HEK293 (cell line): Measurements from ENCODE around the gene RAB20.

ENCODE experiments used
- CTCF ChIA-PET: fragments of 350-600 bp; formaldehyde crosslinking; extraction: SDS; loops from one replicate; lab custom pipeline; 2021; ENCODE audit warnings: antibody characterized with exemption; lab: Yijun Ruan, JAX
- POLR2A ChIA-PET: fragments of 300-600 bp; formaldehyde crosslinking; extraction: SDS; loops from one replicate; lab custom pipeline; 2020; ENCODE audit warnings: antibody characterized with exemption, inconsistent platforms; lab: Yijun Ruan, JAX
- H3K27ac ChIP-seq: fragments of 200-500 bp; sonication (Bioruptor generic); 2 replicates; pipeline ENCODE4 v1.5.1; 2014; ENCODE audit warnings: low read depth, low read length, control low read depth, inconsistent platforms; ENCODE audit errors: extremely low read depth
- H3K36me3 ChIP-seq, 2 experiments: fragments of 200-500 bp in 1 of 2; sonication (Bioruptor generic) in 1 of 2; 1 replicate in 1 of 2; 2 replicates in 1 of 2; pipeline ENCODE4 v1.5.1; 2014 to 2017; ENCODE audit warnings: inconsistent platforms in 2 of 2, low read length in 2 of 2; ENCODE audit not compliant: control insufficient read depth in 2 of 2, insufficient read depth in 1 of 2
- H3K4me1 ChIP-seq: fragments of 200-500 bp; sonication (Bioruptor generic); 2 replicates; pipeline ENCODE4 v1.5.1; 2014; ENCODE audit warnings: mild to moderate bottlenecking, low read length, inconsistent platforms; ENCODE audit not compliant: control insufficient read depth, insufficient read depth
- H3K4me3 ChIP-seq: 2 replicates; pipeline ENCODE4 v1.5.1; 2011; ENCODE audit warnings: low read depth, mild to moderate bottlenecking, control low read depth, low read length, moderate library complexity
- H3K9me3 ChIP-seq: fragments of 200-500 bp; sonication (Bioruptor generic); 2 replicates; pipeline ENCODE4 v1.5.1; 2014; ENCODE audit warnings: low read depth, low read length, inconsistent platforms; ENCODE audit not compliant: control insufficient read depth, insufficient read depth
- KLF1 ChIP-seq: fragments of 450-650 bp; formaldehyde crosslinking; IDR thresholded peaks from 2 replicates; pipeline ENCODE4 v1.5.1; 2016; ENCODE audit warnings: missing biosample characterization, missing genetic modification characterization
- KLF10 ChIP-seq: fragments of 450-650 bp; IDR thresholded peaks from 2 replicates; pipeline ENCODE4 v1.5.1; 2018; ENCODE audit warnings: missing biosample characterization, mild to moderate bottlenecking, missing genetic modification characterization
- KLF9 ChIP-seq: fragments of 450-650 bp; formaldehyde crosslinking; IDR thresholded peaks from 2 replicates; pipeline ENCODE4 v1.5.1; 2016; ENCODE audit warnings: missing biosample characterization, missing genetic modification characterization, low read depth
- MEIS1 ChIP-seq: sonication (generic); formaldehyde crosslinking; IDR thresholded peaks from 2 replicates; pipeline ENCODE4 v1.8.1; 2022; ENCODE audit warnings: missing genetic modification reagents, mild to moderate bottlenecking, borderline replicate concordance
- SETDB1 ChIP-seq: IDR thresholded peaks from one replicate; pipeline ENCODE4 v1.6.1; 2017; ENCODE audit warnings: mild to moderate bottlenecking, low read length, moderate library complexity, mixed read lengths; ENCODE audit not compliant: insufficient read length
- ZBTB20 ChIP-seq: fragments of 450-650 bp; formaldehyde crosslinking; IDR thresholded peaks from 2 replicates; pipeline ENCODE4 v1.5.1; 2016; ENCODE audit warnings: missing biosample characterization, missing genetic modification characterization
- ZNF114 ChIP-seq: fragments of 450-650 bp; formaldehyde crosslinking; IDR thresholded peaks from 2 replicates; pipeline ENCODE4 v1.5.0; 2017; ENCODE audit warnings: missing biosample characterization, missing genetic modification characterization
- ZNF121 ChIP-seq: fragments of 450-650 bp; formaldehyde crosslinking; IDR thresholded peaks from 2 replicates; pipeline ENCODE4 v1.5.1; 2016; ENCODE audit warnings: missing biosample characterization, missing genetic modification characterization
- ZNF19 ChIP-seq: fragments of 450-650 bp; formaldehyde crosslinking; IDR thresholded peaks from 2 replicates; pipeline ENCODE4; 2016; ENCODE audit warnings: missing biosample characterization, missing genetic modification characterization, low read depth
- ZNF202 ChIP-seq: fragments of 450-650 bp; formaldehyde crosslinking; IDR thresholded peaks from 2 replicates; pipeline ENCODE4 v1.5.1; 2016; ENCODE audit warnings: missing biosample characterization, missing genetic modification characterization, borderline replicate concordance
- ZNF248 ChIP-seq: fragments of 450-650 bp; formaldehyde crosslinking; IDR thresholded peaks from 2 replicates; pipeline ENCODE4 v1.5.1; 2017; ENCODE audit warnings: missing biosample characterization, missing genetic modification characterization
- ZNF335 ChIP-seq: fragments of 450-650 bp; formaldehyde crosslinking; conservative IDR thresholded peaks from 2 replicates; pipeline ENCODE4 v1.5.1; 2016; ENCODE audit warnings: missing biosample characterization, missing genetic modification characterization
- ZNF560 ChIP-seq: fragments of 450-650 bp; formaldehyde crosslinking; IDR thresholded peaks from 2 replicates; pipeline ENCODE4 v1.5.1; 2017; ENCODE audit warnings: missing biosample characterization, missing genetic modification characterization, borderline replicate concordance
- ZNF654 ChIP-seq: fragments of 450-650 bp; formaldehyde crosslinking; IDR thresholded peaks from 2 replicates; pipeline ENCODE4 v1.5.1; 2016; ENCODE audit warnings: low read depth, missing biosample characterization, missing genetic modification characterization
- ZNF660 ChIP-seq: fragments of 450-650 bp; IDR thresholded peaks from 2 replicates; pipeline ENCODE4 v1.5.1; 2018; ENCODE audit warnings: missing biosample characterization, mild to moderate bottlenecking, missing genetic modification characterization
- ZNF677 ChIP-seq: fragments of 450-650 bp; IDR thresholded peaks from 2 replicates; pipeline ENCODE4 v1.5.0; 2018; ENCODE audit warnings: missing biosample characterization, mild to moderate bottlenecking, missing genetic modification characterization, moderate library complexity
- ZNF776 ChIP-seq: fragments of 450-650 bp; formaldehyde crosslinking; IDR thresholded peaks from 2 replicates; pipeline ENCODE4 v1.5.0; 2017; ENCODE audit warnings: missing biosample characterization, missing genetic modification characterization, borderline replicate concordance
- TF ChIP-seq, protein P1 (sequence below): fragments of 450-650 bp; formaldehyde crosslinking; IDR thresholded peaks from 2 replicates; pipeline ENCODE4 v1.5.1; 2016; ENCODE audit warnings: missing biosample characterization, missing genetic modification characterization
- TF ChIP-seq, protein P2 (sequence below): fragments of 450-650 bp; IDR thresholded peaks from 2 replicates; pipeline ENCODE4 v1.5.1; 2018; ENCODE audit warnings: missing biosample characterization, mild to moderate bottlenecking, missing genetic modification characterization
- TF ChIP-seq, protein P3 (sequence below): fragments of 450-650 bp; formaldehyde crosslinking; IDR thresholded peaks from 2 replicates; pipeline ENCODE4 v1.5.1; 2016; ENCODE audit warnings: missing biosample characterization, missing genetic modification characterization
- TF ChIP-seq, protein P4 (sequence below): fragments of 450-650 bp; formaldehyde crosslinking; IDR thresholded peaks from 2 replicates; pipeline ENCODE4 v1.5.1; 2016; ENCODE audit warnings: missing biosample characterization, missing genetic modification characterization
- TF ChIP-seq, protein P5 (sequence below): fragments of 450-650 bp; formaldehyde crosslinking; conservative IDR thresholded peaks from 2 replicates; pipeline ENCODE4 v1.5.1; 2016; ENCODE audit warnings: low read depth, missing biosample characterization, missing genetic modification characterization

RAB20 gene

DNA sequence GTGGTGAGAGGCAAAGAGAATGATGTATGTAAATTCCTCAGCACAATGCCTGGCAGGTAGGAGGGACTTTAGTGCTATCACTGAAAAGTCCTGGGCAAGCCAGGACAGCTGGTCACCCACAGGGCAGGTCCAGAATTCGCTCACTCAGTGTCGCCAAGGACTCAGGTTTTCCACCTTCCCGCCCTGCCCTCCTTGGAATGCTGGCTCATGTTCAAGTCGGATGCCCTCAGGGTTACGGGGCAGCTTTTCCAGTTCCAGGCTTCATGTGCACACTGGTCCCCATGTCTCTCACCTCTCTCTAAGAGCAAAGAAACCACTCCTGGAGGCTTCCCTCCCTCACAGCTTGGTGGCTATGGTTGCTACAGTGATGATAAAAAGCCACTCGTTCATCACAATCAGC is 29.1 kb upstream of the RAB20 start:
- CTCF ChIA-PET: interaction anchor here (1.1 to 1.2 kb wide), 2 partner anchors 11 to 55 kb away, joined by 3 read pairs; no protein-coding TSS in a partner anchor
- H3K36me3 ChIP-seq: no peaks in the 10 kb centered on the region
- no peaks in the 10 kb centered on the region for H3K4me1 ChIP-seq
- TF ChIP-seq ZNF560 (tag by site-specific recombination): no peak
- TF ChIP-seq ZNF114 (tag by site-specific recombination): no peak
- TF ChIP-seq MEIS1 (CRISPR knock-in tag): no peak
- TF ChIP-seq ZNF654 (tag by site-specific recombination): no peak
- TF ChIP-seq ZNF660 (tag by site-specific recombination): no peak
- TF ChIP-seq KLF10 (tag by site-specific recombination): no peak
- no peak for TF ChIP-seq ZNF248 (tag by site-specific recombination)
- TF ChIP-seq ZNF19: no peak
- no peak for TF ChIP-seq ZNF202 (tag by site-specific recombination)
- TF ChIP-seq, protein P1, sequence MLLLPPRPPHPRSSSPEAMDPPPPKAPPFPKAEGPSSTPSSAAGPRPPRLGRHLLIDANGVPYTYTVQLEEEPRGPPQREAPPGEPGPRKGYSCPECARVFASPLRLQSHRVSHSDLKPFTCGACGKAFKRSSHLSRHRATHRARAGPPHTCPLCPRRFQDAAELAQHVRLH (tag by site-specific recombination): no peak
- TF ChIP-seq ZNF335 (tag by site-specific recombination): no peak
- no peak for TF ChIP-seq KLF1
- TF ChIP-seq, all 188 proteins: peak for 0
- H3K9me3 ChIP-seq: no peaks in the 10 kb centered on the region
- no peak overlapping the region for H3K4me3 ChIP-seq
- POLR2A ChIA-PET: no interaction called here
- no peak overlapping the region for H3K27ac ChIP-seq

DNA sequence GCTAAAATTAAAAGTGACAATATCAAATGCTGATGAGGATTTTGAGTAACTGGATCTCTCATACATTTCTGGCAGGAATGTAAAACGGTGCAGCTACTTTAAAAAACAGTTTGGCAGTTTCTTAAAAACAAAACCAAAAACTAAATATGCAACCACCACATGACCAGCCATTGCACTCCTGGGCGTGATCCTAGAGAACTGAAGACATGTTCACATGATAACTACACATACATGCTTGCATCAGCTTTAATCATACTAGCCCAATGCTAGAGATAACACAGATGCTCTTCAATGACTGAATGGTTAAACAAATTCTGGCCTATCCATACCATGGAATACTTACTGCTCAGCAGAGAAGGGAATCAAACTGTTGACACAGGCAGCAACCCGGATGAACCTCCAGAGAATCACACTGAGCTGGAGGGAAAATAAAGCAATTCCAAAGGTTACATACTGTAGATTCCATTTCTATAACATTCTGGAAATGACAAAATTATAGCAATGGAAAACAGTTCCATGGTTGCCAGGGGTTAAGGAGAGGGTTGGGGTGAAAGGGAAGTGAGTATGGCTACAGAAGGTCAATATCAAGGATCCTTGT is 28.4 kb upstream of the RAB20 start:
- Histone ChIP-seq H3K4me3 (no peak overlapping the region), H3K27ac (no peak overlapping the region), H3K4me1 (no peaks in the 10 kb centered on the region), H3K9me3 (no peaks in the 10 kb centered on the region), H3K36me3 (no peaks in the 10 kb centered on the region)
- ChIA-PET POLR2A (no interaction called here), CTCF (interaction anchor here (1.2 kb wide), 1 partner anchor 56 kb away, joined by 3 read pairs; no protein-coding TSS in a partner anchor)
- TF ChIP-seq ZNF121 (no peak), KLF9 (tag by site-specific recombination) (no peak), ZBTB20 (tag by site-specific recombination) (no peak), SETDB1 (no peak), ZNF677 (tag by site-specific recombination) (no peak), ZNF776 (no peak)
- TF ChIP-seq, protein P2, sequence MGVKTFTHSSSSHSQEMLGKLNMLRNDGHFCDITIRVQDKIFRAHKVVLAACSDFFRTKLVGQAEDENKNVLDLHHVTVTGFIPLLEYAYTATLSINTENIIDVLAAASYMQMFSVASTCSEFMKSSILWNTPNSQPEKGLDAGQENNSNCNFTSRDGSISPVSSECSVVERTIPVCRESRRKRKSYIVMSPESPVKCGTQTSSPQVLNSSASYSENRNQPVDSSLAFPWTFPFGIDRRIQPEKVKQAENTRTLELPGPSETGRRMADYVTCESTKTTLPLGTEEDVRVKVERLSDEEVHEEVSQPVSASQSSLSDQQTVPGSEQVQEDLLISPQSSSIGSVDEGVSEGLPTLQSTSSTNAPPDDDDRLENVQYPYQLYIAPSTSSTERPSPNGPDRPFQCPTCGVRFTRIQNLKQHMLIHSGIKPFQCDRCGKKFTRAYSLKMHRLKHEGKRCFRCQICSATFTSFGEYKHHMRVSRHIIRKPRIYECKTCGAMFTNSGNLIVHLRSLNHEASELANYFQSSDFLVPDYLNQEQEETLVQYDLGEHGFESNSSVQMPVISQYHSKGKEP (tag by site-specific recombination): no peak
- TF ChIP-seq, protein P3, sequence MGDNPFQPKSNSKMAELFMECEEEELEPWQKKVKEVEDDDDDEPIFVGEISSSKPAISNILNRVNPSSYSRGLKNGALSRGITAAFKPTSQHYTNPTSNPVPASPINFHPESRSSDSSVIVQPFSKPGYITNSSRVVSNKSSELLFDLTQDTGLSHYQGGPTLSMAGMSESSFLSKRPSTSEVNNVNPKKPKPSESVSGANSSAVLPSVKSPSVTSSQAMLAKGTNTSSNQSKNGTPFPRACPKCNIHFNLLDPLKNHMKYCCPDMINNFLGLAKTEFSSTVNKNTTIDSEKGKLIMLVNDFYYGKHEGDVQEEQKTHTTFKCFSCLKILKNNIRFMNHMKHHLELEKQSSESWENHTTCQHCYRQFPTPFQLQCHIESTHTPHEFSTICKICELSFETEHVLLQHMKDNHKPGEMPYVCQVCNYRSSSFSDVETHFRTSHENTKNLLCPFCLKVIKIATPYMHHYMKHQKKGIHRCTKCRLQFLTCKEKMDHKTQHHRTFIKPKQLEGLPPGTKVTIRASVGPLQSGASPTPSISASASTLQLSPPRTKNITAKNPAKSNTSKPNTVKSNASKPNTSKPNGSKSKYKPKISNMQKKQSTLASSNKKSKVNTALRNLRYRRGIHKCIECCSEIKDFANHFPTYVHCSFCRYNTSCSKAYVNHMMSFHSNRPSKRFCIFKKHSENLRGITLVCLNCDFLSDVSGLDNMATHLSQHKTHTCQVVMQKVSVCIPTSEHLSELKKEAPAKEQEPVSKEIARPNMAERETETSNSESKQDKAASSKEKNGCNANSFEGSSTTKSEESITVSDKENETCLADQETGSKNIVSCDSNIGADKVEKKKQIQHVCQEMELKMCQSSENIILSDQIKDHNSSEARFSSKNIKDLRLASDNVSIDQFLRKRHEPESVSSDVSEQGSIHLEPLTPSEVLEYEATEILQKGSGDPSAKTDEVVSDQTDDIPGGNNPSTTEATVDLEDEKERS (tag by site-specific recombination): no peak
- TF ChIP-seq, protein P4, sequence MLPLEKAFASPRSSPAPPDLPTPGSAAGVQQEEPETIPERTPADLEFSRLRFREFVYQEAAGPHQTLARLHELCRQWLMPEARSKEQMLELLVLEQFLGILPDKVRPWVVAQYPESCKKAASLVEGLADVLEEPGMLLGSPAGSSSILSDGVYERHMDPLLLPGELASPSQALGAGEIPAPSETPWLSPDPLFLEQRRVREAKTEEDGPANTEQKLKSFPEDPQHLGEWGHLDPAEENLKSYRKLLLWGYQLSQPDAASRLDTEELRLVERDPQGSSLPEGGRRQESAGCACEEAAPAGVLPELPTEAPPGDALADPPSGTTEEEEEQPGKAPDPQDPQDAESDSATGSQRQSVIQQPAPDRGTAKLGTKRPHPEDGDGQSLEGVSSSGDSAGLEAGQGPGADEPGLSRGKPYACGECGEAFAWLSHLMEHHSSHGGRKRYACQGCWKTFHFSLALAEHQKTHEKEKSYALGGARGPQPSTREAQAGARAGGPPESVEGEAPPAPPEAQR (tag by site-specific recombination): no peak
- TF ChIP-seq, protein P5, sequence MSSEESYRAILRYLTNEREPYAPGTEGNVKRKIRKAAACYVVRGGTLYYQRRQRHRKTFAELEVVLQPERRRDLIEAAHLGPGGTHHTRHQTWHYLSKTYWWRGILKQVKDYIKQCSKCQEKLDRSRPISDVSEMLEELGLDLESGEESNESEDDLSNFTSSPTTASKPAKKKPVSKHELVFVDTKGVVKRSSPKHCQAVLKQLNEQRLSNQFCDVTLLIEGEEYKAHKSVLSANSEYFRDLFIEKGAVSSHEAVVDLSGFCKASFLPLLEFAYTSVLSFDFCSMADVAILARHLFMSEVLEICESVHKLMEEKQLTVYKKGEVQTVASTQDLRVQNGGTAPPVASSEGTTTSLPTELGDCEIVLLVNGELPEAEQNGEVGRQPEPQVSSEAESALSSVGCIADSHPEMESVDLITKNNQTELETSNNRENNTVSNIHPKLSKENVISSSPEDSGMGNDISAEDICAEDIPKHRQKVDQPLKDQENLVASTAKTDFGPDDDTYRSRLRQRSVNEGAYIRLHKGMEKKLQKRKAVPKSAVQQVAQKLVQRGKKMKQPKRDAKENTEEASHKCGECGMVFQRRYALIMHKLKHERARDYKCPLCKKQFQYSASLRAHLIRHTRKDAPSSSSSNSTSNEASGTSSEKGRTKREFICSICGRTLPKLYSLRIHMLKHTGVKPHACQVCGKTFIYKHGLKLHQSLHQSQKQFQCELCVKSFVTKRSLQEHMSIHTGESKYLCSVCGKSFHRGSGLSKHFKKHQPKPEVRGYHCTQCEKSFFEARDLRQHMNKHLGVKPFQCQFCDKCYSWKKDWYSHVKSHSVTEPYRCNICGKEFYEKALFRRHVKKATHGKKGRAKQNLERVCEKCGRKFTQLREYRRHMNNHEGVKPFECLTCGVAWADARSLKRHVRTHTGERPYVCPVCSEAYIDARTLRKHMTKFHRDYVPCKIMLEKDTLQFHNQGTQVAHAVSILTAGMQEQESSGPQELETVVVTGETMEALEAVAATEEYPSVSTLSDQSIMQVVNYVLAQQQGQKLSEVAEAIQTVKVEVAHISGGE (tag by site-specific recombination): no peak
